DOHH2 (cell line): Measurements from ENCODE around the gene RBMS3.

Source experiments
- H3F3A ChIP-seq: fragments of 200-600 bp; sonication (generic), shearing (Covaris generic); 2 replicates; pipeline ENCODE4 v1.6.0; 2016; ENCODE audit warnings: antibody characterized with exemption, mild to moderate bottlenecking; ENCODE audit not compliant: control insufficient read depth, insufficient read depth
- H3K27ac ChIP-seq: fragments of 200-600 bp; sonication (generic); 2 replicates; pipeline ENCODE4 v1.5.1; 2014; ENCODE audit warnings: low read depth, mild to moderate bottlenecking, low read length, moderate library complexity
- H3K27me3 ChIP-seq: fragments of 200-600 bp; sonication (generic); 2 replicates; pipeline ENCODE4 v1.6.1; 2014; ENCODE audit warnings: mild to moderate bottlenecking, low read length, mixed read lengths; ENCODE audit not compliant: control insufficient read depth
- H3K36me3 ChIP-seq: fragments of 200-600 bp; sonication (generic); 2 replicates; pipeline ENCODE4 v1.6.1; 2014; ENCODE audit warnings: mild to moderate bottlenecking, low read length, moderate library complexity, mixed read lengths; ENCODE audit not compliant: control insufficient read depth
- H3K4me1 ChIP-seq: fragments of 200-600 bp; sonication (generic); 2 replicates; pipeline ENCODE4 v1.6.1; 2014; ENCODE audit warnings: mild to moderate bottlenecking, low read length, mixed read lengths; ENCODE audit not compliant: control insufficient read depth
- H3K4me2 ChIP-seq: fragments of 200-600 bp; sonication (generic); 2 replicates; pipeline ENCODE4 v1.6.0; 2014; ENCODE audit warnings: mild to moderate bottlenecking, low read length, moderate library complexity
- H3K4me3 ChIP-seq: fragments of 200-600 bp; sonication (generic); 2 replicates; pipeline ENCODE4 v1.5.1; 2014; ENCODE audit warnings: mild to moderate bottlenecking, low read length, mixed read lengths
- H3K79me2 ChIP-seq: fragments of 200-600 bp; sonication (generic); 2 replicates; pipeline ENCODE4 v1.6.1; 2014; ENCODE audit warnings: mild to moderate bottlenecking, low read length, mixed read lengths; ENCODE audit not compliant: control insufficient read depth
- H3K9me2 ChIP-seq: fragments of 200-600 bp; sonication (generic); replicated peaks from 2 replicates; pipeline ENCODE4 v1.6.1; 2014; ENCODE audit warnings: mild to moderate bottlenecking, low read length, mixed read lengths; ENCODE audit not compliant: control insufficient read depth
- H3K9me3 ChIP-seq: fragments of 200-600 bp; sonication (generic); 2 replicates; pipeline ENCODE4 v1.6.1; 2014; ENCODE audit warnings: antibody characterized with exemption, low read length, mixed read lengths; ENCODE audit not compliant: control insufficient read depth, insufficient read depth
- H4K20me1 ChIP-seq: fragments of 200-600 bp; sonication (generic); 2 replicates; pipeline ENCODE4 v1.6.0; 2014; ENCODE audit warnings: low read depth, mild to moderate bottlenecking, antibody characterized with exemption, low read length, moderate library complexity; ENCODE audit not compliant: control insufficient read depth, insufficient read depth
- EZH2phosphoT487 ChIP-seq: fragments of 200-600 bp; sonication (generic); IDR thresholded peaks from 2 replicates; pipeline ENCODE4 v1.6.1; 2017; ENCODE audit warnings: borderline replicate concordance, mild to moderate bottlenecking, antibody characterized with exemption, low read length, moderate library complexity, mixed read lengths
- TF ChIP-seq, protein P1 (sequence below): fragments of 200-600 bp; sonication (generic); IDR thresholded peaks from one replicate; pipeline ENCODE4 v1.5.1; 2014; ENCODE audit warnings: antibody characterized with exemption, mild to moderate bottlenecking, low read depth, low read length; ENCODE audit not compliant: poor library complexity, severe bottlenecking

RBMS3 gene

DNA sequence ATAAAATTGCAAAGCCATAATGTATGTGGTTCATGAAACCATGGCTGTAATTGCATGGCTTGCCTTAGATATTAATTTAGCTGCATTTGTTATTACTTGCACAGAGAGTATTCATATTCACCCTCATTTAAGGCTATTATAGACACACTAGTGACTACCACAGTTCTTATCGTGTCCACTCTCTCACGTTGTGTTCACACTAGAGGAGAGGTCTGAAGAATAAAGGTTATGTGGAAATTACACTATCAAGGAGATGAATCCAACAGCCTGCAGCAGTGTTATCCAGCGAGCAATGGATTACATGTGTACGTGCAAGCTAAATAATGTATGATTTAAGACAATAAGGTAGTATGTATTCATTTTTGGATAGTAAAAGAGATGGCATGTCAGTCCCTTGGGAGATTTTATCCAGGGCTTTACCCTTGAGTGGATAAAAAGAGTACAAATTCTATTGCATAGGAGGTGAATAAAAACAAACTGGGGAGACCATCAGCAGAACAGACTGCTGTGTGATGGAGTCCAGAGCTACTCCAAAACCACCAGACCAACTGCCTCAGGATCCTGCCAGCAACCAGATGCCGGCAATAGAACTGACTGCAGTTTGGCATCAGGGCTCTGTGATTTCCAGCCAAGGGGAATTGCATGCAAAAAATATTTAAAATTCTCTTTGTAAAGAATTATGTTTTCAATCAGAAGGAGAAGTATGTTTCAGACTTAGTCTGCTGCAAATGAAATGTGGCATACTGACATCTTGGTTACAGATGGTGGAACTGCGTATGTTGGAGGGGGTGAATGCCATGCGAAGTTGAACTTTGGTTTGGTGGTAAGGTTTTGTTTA lies 146.6 kb downstream of the RBMS3 start:
- no peak overlapping the region for H3K4me2 ChIP-seq
- H3K27me3 ChIP-seq, result no peaks in the 10 kb centered on the region
- TF ChIP-seq EZH2phosphoT487, result no peak
- TF ChIP-seq, protein P1, sequence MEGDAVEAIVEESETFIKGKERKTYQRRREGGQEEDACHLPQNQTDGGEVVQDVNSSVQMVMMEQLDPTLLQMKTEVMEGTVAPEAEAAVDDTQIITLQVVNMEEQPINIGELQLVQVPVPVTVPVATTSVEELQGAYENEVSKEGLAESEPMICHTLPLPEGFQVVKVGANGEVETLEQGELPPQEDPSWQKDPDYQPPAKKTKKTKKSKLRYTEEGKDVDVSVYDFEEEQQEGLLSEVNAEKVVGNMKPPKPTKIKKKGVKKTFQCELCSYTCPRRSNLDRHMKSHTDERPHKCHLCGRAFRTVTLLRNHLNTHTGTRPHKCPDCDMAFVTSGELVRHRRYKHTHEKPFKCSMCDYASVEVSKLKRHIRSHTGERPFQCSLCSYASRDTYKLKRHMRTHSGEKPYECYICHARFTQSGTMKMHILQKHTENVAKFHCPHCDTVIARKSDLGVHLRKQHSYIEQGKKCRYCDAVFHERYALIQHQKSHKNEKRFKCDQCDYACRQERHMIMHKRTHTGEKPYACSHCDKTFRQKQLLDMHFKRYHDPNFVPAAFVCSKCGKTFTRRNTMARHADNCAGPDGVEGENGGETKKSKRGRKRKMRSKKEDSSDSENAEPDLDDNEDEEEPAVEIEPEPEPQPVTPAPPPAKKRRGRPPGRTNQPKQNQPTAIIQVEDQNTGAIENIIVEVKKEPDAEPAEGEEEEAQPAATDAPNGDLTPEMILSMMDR, result no peak
- no peaks in the 10 kb centered on the region for H3F3A ChIP-seq
- no peaks in the 10 kb centered on the region for H3K36me3 ChIP-seq
- H3K4me3 ChIP-seq, result no peak overlapping the region
- no peaks in the 10 kb centered on the region for H3K9me3 ChIP-seq
- H3K4me1 ChIP-seq, result peaks cover 9% of the 10 kb centered on the region
- no peak overlapping the region for H3K27ac ChIP-seq
- H4K20me1 ChIP-seq, result no peaks in the 10 kb centered on the region
- no peaks in the 10 kb centered on the region for H3K79me2 ChIP-seq
- H3K9me2 ChIP-seq, result no peaks in the 10 kb centered on the region

DNA sequence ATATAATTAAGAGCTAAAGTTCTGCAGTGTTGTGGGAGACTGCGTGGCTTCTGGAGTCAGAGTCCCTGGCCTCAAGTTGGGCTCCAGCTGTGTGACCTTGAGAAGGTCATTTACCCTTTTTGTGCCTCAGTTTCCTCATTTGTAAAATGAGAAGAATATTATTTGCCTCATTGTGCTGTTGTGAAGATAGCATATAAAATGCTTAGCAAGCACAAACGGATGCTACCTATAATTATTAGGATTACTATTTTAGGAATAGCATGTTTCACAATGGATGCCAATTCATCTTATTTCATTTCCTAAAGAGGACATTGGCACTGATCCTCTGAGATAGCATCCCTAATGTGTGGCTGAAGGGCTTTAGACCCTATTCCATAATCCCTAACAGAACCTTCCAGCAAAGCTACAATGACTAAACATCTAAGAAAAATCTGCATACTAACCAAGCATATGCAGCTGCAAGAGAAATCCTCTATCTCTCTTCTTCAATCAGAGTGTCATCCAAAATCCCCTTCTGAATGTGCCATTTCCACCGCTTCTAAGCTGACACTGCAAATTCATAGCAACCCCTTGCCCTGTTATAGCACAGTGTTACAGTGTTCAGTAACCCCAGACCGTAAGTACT lies 148.3 kb downstream of the RBMS3 start:
- H3K4me2 ChIP-seq, result no peak overlapping the region

DNA sequence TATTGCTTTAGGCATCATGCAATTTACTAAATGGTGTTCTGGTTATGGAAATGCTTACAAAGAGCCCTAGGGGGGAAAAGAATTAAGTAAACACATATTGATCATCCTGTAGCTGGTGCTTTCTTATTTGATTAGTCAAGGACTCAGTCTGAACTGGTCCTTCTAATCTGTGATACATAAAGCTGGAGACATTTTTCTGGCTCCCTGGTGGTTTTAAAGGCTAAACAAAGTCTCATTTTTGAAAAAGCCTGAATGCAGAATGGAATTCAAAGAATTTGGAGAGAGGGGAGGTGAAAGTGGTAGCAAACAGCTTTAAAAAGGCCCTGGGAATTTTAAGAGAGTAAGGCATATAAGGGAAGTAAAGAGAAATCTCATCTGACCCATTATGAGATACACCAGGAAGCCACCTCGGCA lies 149.7 kb downstream of the RBMS3 start:
- no peak overlapping the region for H3K4me2 ChIP-seq
- no peaks in the 10 kb centered on the region for H3K27me3 ChIP-seq
- H3K4me1 ChIP-seq, result peaks cover 9% of the 10 kb centered on the region
- no peaks in the 10 kb centered on the region for H3K36me3 ChIP-seq
- H4K20me1 ChIP-seq, result no peaks in the 10 kb centered on the region
- TF ChIP-seq, protein P1, result no peak
- no peak for TF ChIP-seq EZH2phosphoT487
- no peaks in the 10 kb centered on the region for H3K9me2 ChIP-seq
- H3K9me3 ChIP-seq, result no peaks in the 10 kb centered on the region
- no peaks in the 10 kb centered on the region for H3F3A ChIP-seq
- no peak overlapping the region for H3K27ac ChIP-seq
- no peak overlapping the region for H3K4me3 ChIP-seq
- H3K79me2 ChIP-seq, result no peaks in the 10 kb centered on the region

More for the DNA sequence above, 148.3 kb downstream of the RBMS3 start:
- Histone ChIP-seq H3K4me1 (peaks cover 9% of the 10 kb centered on the region), H3K27me3 (no peaks in the 10 kb centered on the region), H3K9me2 (no peaks in the 10 kb centered on the region), H4K20me1 (no peaks in the 10 kb centered on the region), H3K4me3 (no peak overlapping the region), H3K9me3 (no peaks in the 10 kb centered on the region), H3K27ac (no peak overlapping the region), H3K36me3 (no peaks in the 10 kb centered on the region), H3F3A (no peaks in the 10 kb centered on the region), H3K79me2 (no peaks in the 10 kb centered on the region)
- TF ChIP-seq, protein P1, result no peak
- TF ChIP-seq EZH2phosphoT487, result no peak
